ENCODE data around the gene F10.
A peak's percentile ranks its signal among the peaks of the same experiment; 100 is the strongest.

The F10 gene

GRCh38 chr13:113117911-113118260, 4.7 kb upstream of the F10 start:
- DNase-seq: no peak

- no peak for DNase-seq
These were observed 4.2 kb upstream of the F10 start for GRCh38 chr13:113118261-113119021.

GRCh38 chr13:113119166-113119821, 3.3 kb upstream of the F10 start:
- DNase-seq: no peak

GRCh38 chr13:113119822-113120189, 2.8 kb upstream of the F10 start:
- DNase-seq: no peak

GRCh38 chr13:113120300-113121182, 2.1 kb upstream of the F10 start:
- DNase-seq: no peak

- DNase-seq: no peak
These were observed 1.2 kb upstream of the F10 start for GRCh38 chr13:113121183-113121927.

GRCh38 chr13:113121928-113122471, 599 bp upstream of the F10 start:
- DNase-seq: no peak

- DNase-seq: no peak
These were observed 915 bp downstream of the F10 start for GRCh38 chr13:113123226-113124201.

GRCh38 chr13:113124211-113124970, 1.8 kb downstream of the F10 start:
- DNase-seq: no peak

GRCh38 chr13:113125506-113126264, 3.1 kb downstream of the F10 start:
- DNase-seq: no peak

GRCh38 chr13:113126265-113127150, 3.9 kb downstream of the F10 start:
- no peak for DNase-seq

- no peak for DNase-seq
These were observed 6.9 kb downstream of the F10 start for GRCh38 chr13:113129480-113129879.

GRCh38 chr13:113129921-113130750, 7.5 kb downstream of the F10 start:
- DNase-seq: peak; percentile 47

- DNase-seq: no peak
These were observed 12.7 kb downstream of the F10 start for GRCh38 chr13:113135281-113135760.

GRCh38 chr13:113137691-113138298, 15.2 kb downstream of the F10 start:
- DNase-seq: no peak

- no peak for DNase-seq
These were observed 16.4 kb downstream of the F10 start for GRCh38 chr13:113138792-113139551.
